Heart left ventricle (tissue), 13 donors: Measurements from ENCODE around the gene TLK2.
"Not testable (repeated sequence)": the region's sequence is repeated elsewhere in the genome, so short reads cannot be mapped to it uniquely, and the experiment has no call there.

ENCODE experiments used
- CTCF ChIP-seq, 12 donors: fragments of 200-600 bp; sonication (generic) in 4 of 12; IDR thresholded peaks; one replicate each; pipeline versions ENCODE4 v1.5.0 to v1.8.0; 2018 to 2022; ENCODE audit warnings: antibody characterized with exemption in 12 of 12, mild to moderate bottlenecking in 5 of 12
- POLR2A ChIP-seq, 2 donors: fragments of 450-650 bp; IDR thresholded peaks; one replicate each; pipeline ENCODE4 v1.6.1; 2017; ENCODE audit warnings: antibody characterized with exemption in 2 of 2, mild to moderate bottlenecking in 2 of 2, moderate library complexity in 2 of 2
- donor health status: ischemic (EF 13 %, LVEDD 7.1; RV severe dilation, severe dysfunction).
- donor health status: DM: no; HTN: yes; CAD: no.
- donor health status: DM: no; HTN: no; CAD: no.
- donor health status: ischemic (EF 25% LVEDD 6.9; RV normal size, moderate dysfunction).
- donor health status: ischemic (EF 25% LVEDD 5.7; RV mildly dilated, moderate dysfunction).
- donor health status: ischemic (EF 35%, LVEDD 5.7; RV mildly dilated, moderate dysfunction).
- donor health status: nonischemic (EF 11% LVEDD 7.7; RV severe dilation, severe dysfunction).
- donor health status: DM: yes; HTN: yes; CAD: no.
- donor health status: PGD.
- donor health status: ischemic (EF 29% LVEDD 5.4; RV normal size, mild dysfunction).
- donor health status: nonischemic (EF 23%, LVEDD 6.1; RV moderate dilation, normal function).

- TF ChIP-seq CTCF, POLR2A (IDR thresholded peaks at IDR 0.05): not testable (repeated sequence)
Observed at GRCh38 chr17:62477718-62478408, 762 bp upstream of the TLK2 start.
